ENCODE data around the gene PDE4B. TPM values are rescaled to one million over a fixed set of nuclear protein-coding genes. Genes with fewer than 3 reads are reported as not detected.
"Not testable (repeated sequence)": the region's sequence is repeated elsewhere in the genome, so short reads cannot be mapped to it uniquely, and the experiment has no call there.

PDE4B gene
- polyA plus RNA-seq, 1 experiment, result 20.6 TPM

DNA sequence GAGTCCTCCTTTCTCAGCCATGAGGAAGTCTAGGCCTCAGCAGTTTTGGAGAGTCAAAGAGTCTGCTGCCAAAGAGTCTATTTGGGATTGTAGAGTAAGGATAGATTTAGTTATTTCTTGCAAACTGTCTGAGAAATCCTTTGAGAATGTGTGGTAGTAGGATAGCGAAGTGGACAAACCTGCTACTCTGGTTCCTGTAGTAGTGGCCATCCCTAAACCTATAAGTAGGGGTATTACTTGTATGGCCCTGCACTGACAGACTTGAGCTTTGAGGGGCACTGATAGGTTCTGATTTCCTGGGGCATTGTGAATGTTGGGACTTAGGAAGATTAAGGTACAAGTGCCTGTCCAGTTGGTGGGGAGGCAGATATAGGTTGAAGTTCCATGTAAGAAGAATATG is 625.3 kb downstream of the PDE4B start:
- CTCF ChIA-PET, result interaction anchor here (0.6 kb wide), 1 partner anchor 11 kb away, joined by 3 read pairs; no protein-coding TSS in a partner anchor
- POLR2A ChIA-PET, result no interaction called here

DNA sequence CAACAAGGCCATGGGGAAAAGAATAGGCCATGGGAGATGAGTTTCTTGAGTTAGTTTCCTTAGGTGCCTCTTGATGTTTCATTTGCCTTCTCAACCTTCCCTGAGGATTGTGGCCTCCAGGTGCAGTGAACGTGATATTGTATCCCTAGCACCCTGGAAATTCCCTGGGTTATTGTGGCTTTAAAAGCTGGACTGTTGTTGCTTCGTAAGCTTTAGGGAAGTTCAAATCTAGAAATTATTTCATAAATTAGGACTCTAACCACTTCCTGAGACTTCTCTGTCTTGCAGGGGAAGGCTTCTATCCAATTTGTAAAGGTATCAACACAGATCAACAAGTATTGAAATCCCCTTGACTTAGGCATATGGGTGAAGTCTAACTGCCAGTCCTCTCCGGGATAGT is 627.5 kb downstream of the PDE4B start:
- POLR2A ChIA-PET; DNase-seq (ENCODE audit: low read depth); CTCF ChIA-PET: not testable (repeated sequence)

More for the DNA sequence above, 625.3 kb downstream of the PDE4B start:
- no peaks in the 10 kb centered on the region for H3K36me3 ChIP-seq (ENCODE audit: control insufficient read depth, insufficient read depth, low read length)
- TF ChIP-seq, protein P1, sequence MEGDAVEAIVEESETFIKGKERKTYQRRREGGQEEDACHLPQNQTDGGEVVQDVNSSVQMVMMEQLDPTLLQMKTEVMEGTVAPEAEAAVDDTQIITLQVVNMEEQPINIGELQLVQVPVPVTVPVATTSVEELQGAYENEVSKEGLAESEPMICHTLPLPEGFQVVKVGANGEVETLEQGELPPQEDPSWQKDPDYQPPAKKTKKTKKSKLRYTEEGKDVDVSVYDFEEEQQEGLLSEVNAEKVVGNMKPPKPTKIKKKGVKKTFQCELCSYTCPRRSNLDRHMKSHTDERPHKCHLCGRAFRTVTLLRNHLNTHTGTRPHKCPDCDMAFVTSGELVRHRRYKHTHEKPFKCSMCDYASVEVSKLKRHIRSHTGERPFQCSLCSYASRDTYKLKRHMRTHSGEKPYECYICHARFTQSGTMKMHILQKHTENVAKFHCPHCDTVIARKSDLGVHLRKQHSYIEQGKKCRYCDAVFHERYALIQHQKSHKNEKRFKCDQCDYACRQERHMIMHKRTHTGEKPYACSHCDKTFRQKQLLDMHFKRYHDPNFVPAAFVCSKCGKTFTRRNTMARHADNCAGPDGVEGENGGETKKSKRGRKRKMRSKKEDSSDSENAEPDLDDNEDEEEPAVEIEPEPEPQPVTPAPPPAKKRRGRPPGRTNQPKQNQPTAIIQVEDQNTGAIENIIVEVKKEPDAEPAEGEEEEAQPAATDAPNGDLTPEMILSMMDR (IDR thresholded peaks at IDR 0.05; ENCODE audit: insufficient read depth, low read depth, low read length), result no peak
- no peak for DNase-seq (ENCODE audit: low read depth)
- no peaks in the 10 kb centered on the region for H3K27me3 ChIP-seq (ENCODE audit: control insufficient read depth, insufficient read depth, low read length)
- H3K4me3 ChIP-seq (ENCODE audit: low read depth, low read length), result no peak overlapping the region

DNA sequence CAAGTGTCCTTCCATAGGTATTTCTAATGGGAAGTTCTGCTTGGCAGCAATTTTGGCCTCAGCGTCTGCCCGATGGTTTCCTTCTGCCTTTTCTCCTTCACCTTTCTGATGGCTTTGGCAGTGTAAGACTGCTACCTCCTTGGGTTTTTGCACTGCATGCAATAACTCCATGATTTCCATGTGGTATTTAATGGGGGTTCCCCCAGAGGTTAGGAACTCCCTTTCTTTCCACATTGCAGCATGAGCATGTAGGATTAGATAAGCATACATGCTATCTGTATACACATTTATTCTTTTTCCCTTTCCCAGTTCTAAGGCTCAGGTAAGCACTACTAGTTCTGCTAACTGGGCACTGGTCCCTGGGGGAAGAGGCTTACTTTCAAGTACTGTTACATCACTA is 628.2 kb downstream of the PDE4B start:
- H3K27me3 ChIP-seq (ENCODE audit: control insufficient read depth, insufficient read depth, low read length); H3K4me3 ChIP-seq (ENCODE audit: low read depth, low read length); H3K36me3 ChIP-seq (ENCODE audit: control insufficient read depth, insufficient read depth, low read length); CTCF ChIA-PET; POLR2A ChIA-PET; DNase-seq (ENCODE audit: low read depth): not testable (repeated sequence)

More for the DNA sequence above, 627.5 kb downstream of the PDE4B start:
- not testable (repeated sequence) for H3K4me3 ChIP-seq (ENCODE audit: low read depth, low read length); H3K36me3 ChIP-seq (ENCODE audit: control insufficient read depth, insufficient read depth, low read length); H3K27me3 ChIP-seq (ENCODE audit: control insufficient read depth, insufficient read depth, low read length)

DNA sequence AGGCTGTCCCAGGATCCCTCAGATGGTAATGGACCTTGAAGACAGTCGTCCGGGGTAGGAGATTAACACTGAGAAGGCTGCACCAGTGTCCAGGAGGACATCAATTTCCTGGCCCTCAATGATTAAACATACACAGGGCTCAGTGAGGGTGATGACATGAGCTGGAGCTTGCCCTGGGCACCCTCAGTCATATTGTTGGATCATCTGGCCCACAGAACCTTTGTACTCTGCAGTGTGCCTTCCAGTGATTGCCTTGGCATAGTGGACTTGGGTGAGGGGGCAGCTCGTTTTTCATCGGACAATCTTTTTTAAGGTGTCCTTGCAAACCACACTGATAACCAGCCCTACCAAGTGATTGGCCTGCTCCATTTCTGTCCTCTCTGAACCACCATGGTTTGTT is 630.1 kb downstream of the PDE4B start:
- CTCF ChIA-PET, result interaction anchor here (1.0 to 1.5 kb wide), 2 partner anchors 15 to 91 kb away, joined by 3 to 4 read pairs; no protein-coding TSS in a partner anchor
- DNase-seq (ENCODE audit: low read depth), result no peak

More for the DNA sequence above, 630.1 kb downstream of the PDE4B start:
- H3K27me3 ChIP-seq (ENCODE audit: control insufficient read depth, insufficient read depth, low read length), result no peaks in the 10 kb centered on the region; the same call in 1 of the 2 replicates
- TF ChIP-seq, protein P1 (IDR thresholded peaks at IDR 0.05; ENCODE audit: insufficient read depth, low read depth, low read length), result no peak
- no peaks in the 10 kb centered on the region for H3K36me3 ChIP-seq (ENCODE audit: control insufficient read depth, insufficient read depth, low read length)
- no peak overlapping the region for H3K4me3 ChIP-seq (ENCODE audit: low read depth, low read length)
- POLR2A ChIA-PET, result no interaction called here

Small RNAs within 50 kb of the gene (small RNA-seq; reads per million reads assigned to genes)
- gene RN7SL854P (ENCODE audit: insufficient read length, low read depth, low replicate concordance) (not detected), gene RNU4-88P (ENCODE audit: insufficient read length, low read depth, low replicate concordance) (not detected)
